ENCODE results near the gene PRXL2C.

- TF ChIP-seq CTCF (conservative IDR thresholded peaks at IDR 0.05 in 1 of 2, IDR thresholded peaks at IDR 0.05 in 1 of 2; ENCODE audit: extremely low read depth in 1 of 2, insufficient read depth in 1 of 2, low read depth in 1 of 2, low read length in 2 of 2) (no peak), EZH2 (IDR thresholded peaks at IDR 0.05; ENCODE audit: borderline replicate concordance, low read length) (no peak)
Observed at GRCh38 chr9:96688187-96688586, 33.1 kb upstream of the PRXL2C start.
